Stimulated activated CD8-positive, alpha-beta memory T cell treated with anti-CD3 and anti-CD28 coated beads, Interleukin-2, amount 100 ng/mL, for 1 hour (primary cell): ENCODE results near the gene PTGER3.

ENCODE experiments used
- DNase-seq, 2 donors: peaks; one replicate each; pipeline ENCODE4 v3.0.0-alpha.2; 2020; ENCODE audit warnings: low read depth in 2 of 2

PTGER3 gene

DNA sequence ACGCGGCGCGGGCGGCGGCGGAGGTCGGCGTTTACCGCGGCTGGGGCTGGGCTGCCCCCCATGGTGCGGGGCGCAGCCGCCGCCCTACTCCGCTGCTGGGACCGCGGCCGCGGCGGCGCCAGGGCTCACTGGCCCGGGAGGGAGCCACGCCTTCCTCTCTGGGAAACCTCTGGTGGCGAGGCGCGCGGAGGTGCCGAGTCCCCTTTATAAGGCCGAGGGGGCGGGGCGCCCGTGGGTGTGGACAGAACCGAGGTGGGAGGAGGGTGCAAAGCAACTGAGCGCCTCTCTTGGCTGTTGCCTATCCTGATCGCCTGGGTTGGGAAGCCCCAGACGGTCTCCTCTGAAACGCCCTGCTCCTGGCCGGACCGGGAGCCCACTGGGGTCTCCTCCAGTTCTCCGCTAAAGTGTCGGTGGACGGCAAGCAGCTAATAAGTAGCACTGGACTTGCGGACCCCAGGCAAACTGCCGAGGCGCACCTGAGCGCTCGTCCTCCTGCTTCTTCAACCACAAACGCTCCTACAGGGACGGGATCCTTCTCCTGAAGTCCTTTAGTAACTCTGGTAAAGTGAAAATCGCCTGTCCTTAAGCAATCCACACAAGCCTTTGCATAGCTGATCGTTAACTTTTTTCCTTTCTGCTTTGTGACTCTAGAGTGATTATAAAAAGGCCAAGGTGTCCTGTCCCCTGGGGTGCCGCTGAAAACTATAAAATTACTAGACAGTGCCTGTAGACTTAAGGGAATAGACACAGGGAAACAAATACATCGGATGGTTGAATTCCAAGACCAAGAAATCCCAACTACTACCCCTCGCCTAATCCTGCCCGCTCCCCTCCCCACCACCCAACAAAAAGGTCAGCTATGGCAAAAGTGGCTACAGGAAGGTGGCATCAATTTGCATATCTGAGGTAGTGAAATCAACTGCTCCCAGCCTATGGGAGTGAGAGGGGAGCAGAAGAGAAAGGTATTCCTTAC, at the start of gene PTGER3:
Gene PTGER3, minus strand, starts transcription at position 182 of the 973 bp plus-strand sequence. CDS start 239 bp downstream, outside the sequence.
- DNase-seq: peak in 1 of 2 donors; percentile 21

- no peak for DNase-seq
Observed at GRCh38 chr1:71094913-71095312, 47.3 kb upstream of the PTGER3 start.

- DNase-seq: no peak
Observed at GRCh38 chr1:71093938-71094337, 46.3 kb upstream of the PTGER3 start.

DNA sequence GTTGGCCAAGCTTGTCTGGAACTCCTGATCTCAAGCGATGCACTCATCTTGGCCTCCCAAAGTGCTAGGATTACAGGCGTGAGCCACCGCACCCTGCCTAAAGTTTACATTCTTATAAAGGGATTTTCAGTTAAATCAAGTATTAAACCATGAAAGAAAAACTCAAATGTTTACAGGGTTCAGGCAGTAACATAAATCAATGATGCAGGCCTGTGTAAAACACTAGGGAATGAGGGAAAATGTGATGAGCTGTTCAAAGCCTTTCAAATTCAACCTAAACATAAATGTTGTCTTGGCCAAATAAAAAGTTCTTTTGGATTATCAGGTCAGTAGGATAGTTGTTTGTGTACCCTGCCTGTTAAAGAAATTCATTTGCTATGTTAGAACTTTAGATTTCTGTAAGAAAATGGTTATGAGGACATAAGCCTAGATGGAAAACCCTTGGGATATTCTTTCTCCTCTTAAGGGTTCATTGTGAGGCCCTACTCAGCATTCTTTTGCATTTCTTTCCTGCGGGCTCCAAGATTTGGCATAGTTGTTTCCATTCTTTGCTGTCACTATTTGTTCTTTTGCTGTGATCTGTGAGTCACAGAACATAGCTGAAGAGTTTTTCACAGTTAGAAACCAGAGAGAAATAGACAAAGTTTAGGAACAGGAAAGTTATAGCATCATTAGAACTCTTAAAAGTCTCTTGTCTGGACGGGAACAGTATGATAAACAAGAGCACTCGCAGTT, 42.1 kb upstream of the PTGER3 start:
- no peak for DNase-seq

DNA sequence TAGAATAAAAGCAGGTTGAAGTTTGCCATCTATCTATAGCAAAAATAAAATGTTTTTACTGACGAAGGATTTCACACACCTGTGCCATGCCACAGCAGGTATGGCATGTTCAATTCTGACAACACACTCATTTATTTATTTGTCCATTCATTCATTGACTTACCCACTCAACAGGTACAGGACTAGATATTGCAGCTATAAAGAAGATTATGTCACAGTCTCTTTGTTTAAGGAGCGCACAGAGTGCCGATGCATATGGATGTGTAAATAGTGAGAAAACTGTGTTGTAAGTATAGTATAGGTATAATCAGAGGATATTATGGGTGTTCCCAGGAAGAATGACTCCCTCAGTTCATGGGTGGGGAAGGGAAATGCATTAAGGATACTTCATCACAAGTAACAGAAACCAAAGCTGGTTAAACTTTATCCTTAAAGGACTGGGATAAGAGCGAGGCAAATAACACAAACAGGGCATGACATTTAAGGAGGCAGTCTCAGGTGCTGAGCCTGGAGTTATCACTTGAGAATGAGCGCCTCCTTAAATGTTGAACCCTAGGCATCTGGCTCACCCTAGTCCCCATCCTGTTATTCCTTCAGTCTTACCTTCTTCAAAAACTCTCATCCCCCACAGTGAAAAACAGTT, 41.1 kb upstream of the PTGER3 start:
- no peak for DNase-seq

DNA sequence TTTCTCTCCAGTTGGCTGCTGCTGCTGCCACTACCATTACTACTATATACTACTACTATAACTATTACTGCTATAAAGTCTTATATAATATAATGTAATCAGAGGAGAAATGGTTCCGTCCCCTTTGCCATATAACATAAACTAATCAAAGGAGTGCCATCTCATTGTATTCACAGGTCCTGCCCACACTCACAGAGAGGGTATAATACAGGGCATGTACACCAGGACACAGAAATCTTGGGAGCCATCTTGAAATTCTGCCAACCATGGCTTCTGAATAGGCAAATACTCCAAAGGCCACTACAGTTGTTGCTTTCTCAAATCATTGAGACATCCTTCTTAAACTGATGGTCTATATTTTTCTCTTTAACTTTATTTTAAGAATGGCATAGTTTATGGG, 40.1 kb upstream of the PTGER3 start:
- no peak for DNase-seq

DNA sequence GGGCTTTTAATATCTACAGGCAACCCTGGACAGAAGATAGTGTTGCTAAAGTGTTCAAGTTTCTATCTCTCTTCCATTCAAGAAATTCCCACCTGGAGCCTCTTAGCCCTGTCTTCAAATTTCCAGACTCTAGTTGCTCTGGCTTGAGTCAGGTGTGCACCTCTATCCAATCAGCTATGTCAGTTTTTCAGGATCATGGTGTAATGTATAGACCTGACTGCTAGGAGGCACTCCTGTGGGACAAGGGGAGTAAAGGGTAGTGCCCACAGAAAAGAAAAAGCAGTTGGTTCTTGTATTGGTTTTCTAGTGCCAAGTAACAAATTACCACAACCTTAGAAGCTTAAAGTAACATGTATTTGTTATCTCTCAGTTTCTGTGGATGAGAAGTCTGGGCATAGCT, 39.4 kb upstream of the PTGER3 start:
- DNase-seq: no peak

DNA sequence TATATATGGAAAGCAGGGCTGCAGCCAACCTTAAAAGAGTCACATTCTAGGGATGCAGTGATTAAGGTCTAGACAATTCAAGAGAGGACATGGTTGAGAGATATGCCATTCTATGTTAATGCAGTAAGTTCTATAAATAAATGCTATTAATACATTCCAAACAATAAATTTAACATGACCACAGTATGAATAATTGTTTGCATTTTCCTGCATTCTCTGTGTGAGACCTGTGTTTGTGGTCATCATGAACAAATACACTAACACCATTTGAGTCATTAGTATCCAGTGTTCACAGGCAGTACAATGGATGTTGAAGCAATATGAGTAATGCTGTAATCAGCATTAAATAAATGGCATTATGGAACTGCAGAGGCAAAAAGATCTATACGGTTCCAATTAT, 38.7 kb upstream of the PTGER3 start:
- DNase-seq: no peak

GRCh38 chr1:71083271-71083670, 35.7 kb upstream of the PTGER3 start:
- DNase-seq: no peak

DNA sequence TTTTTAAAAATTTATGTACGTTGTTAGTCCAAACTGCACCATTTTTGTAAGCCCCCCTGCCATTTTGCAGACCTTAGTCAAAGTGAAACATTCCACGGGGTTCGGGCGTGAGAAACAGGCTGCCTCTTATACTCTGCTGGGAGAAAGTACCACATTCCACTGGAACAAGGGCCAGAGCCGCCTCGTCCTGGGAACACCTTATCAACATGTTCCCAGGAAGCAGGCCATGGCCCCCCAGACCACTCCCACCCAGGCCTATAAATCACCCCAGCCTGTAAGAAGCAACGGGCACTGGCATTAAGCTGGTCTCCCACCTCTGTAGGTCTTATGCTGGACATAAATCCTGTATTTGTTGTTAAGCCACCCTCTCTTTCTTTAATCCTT, 34.1 kb upstream of the PTGER3 start:
- DNase-seq: no peak

DNA sequence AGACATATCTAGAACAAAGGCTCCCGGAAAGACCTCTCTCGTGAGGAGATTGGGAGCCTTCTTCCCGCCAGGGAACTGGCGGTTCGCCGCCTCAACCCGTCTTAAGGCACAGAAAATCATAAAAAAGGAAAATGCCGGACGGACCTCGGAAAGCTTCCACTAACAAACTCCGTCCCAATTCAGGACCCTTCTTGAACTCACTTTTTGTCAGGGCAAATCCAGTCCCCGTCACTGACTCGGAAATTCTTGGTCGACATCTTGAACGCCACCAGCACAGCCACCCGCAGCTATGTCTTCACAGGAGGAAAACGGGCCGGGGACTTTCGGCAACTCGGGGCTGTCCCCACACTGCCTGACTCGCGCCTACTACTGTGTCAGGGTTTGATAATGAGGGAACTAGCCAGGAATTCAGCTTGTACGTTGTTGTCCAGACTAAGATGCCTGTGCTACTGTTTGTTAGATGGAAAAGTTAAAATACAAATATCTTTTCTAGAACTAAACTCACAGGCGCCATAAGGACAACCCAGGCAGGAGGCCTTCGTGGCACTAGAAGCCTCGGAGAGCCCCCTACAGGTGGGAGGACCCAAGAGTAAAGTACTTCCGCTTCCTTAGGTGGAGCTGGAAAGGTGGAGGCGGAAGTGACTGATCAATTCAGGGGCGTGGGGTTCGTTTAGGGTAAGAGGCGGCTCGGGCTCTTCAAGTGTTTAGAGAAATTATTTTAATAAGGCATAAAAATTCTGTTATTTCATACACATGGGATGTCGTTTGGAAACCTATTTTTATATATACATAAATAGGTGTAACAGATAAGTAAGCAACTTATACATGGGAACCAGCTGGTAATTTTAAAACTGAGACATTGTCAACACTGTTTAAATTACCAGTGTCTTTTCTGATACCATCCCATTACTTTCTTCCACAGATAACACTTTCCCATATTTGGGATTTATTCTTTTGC, 33.4 kb upstream of the PTGER3 start, which contains the start of gene ZRANB2:
Gene ZRANB2, minus strand, starts transcription at position 297 of the 958 bp plus-strand sequence. Its CDS starts 40 bp downstream, at position 257.
- peak; percentile 73 to 78 for DNase-seq

- no peak for DNase-seq
Observed at GRCh38 chr1:71080230-71080738, 32.7 kb upstream of the PTGER3 start.

DNA sequence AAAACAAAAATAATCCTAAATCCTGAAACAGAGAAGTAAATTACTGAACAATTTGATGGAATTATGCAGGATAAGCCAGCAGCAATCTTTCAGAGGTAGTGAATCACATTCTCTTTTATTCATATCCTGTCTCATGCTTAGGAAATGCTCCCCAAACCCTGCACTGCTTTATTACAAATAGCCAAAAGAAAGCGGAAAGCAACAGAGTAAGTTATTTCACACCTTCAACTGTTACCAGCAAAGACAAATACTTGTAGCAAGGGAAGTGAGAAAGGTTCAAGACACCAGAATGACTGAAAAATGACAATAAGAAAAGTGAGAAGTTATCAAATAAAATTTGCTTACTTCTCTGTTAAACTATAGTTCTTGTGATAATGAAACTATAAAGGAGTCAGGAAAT, 27.1 kb upstream of the PTGER3 start:
- no peak for DNase-seq

GRCh38 chr1:71072273-71072672, 24.7 kb upstream of the PTGER3 start:
- DNase-seq: no peak

DNA sequence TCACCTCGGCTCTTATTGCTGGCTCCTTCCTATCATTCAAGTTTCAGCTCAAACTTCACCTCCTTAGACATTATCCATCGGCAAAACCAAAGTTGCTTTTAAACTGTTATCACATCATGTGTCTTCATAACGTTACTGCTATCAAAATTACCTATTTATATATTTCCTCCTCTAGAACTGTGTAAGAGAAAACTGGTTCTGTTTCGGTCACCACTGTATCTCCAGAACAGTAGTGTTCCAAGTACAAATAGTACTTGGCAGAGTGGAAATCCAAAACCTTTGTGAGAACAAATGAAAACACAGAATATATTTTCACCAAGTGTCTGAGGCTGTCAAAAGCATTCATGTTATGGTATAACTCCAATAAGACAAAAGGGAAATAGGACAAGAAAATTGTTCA, 24.1 kb upstream of the PTGER3 start:
- DNase-seq: no peak

DNA sequence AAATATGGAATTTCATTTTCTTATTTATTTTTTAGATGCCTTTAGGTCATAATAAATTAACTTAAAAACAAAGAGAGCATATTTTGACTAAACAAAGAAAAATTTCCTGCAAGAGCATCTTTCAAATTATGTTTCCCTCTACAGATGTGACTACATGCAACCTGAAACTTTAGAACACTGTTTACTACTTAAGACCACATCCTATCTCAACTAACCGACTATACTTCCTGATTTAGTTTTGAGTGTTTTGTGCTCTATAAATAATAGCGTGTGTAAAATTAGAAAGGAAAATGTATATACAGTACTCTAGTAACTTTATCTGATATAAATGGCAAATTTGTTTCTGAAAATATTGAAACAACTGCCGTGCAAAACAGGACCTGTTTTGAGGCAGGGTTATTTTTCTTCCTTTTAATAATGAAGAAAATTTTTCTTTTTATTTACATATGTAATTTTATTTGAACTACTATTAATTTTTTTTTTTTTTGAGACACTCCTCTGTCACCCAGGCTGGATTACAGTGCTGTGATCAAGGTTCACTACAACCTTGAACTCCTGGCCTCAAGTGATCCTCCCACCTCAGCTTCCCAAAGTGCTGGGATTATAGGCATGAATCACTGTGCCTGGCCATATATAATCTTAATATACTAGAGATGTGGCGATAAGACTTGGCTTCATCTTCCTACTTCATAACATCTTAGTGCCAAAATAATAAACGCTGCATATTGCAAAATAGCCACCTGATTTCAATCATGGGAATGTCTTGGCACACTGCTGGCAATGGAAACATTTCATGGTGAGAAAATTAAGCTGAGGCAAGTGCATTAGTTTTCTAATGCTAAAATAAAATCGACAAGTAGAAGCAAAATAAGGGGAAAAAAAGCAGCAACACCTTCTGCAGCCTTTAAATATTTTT, 21.0 kb upstream of the PTGER3 start:
- no peak for DNase-seq

DNA sequence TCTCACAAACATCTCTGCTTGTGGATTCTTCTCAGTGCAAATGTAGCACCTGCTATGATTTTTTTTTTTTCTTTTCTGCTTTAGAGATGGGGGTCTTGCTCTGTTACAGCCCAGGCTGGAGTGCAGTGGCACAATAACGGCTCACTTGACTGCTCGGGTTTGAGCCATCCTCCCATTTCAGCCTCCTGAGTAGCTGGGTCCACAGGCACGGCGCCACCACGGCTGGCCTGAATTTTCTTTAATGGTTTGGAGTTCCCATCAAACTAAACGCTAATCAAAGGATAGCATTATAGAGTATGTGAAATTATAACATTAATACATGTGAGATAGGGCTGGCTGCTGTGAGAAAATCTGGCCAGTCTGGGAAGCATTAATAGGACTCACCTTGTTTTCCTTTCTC, 7.2 kb upstream of the PTGER3 start:
- DNase-seq: no peak

- DNase-seq: no peak
Observed at GRCh38 chr1:71054281-71054731, 6.7 kb upstream of the PTGER3 start.

- no peak for DNase-seq
Observed at GRCh38 chr1:71053758-71054157, 6.1 kb upstream of the PTGER3 start.

DNA sequence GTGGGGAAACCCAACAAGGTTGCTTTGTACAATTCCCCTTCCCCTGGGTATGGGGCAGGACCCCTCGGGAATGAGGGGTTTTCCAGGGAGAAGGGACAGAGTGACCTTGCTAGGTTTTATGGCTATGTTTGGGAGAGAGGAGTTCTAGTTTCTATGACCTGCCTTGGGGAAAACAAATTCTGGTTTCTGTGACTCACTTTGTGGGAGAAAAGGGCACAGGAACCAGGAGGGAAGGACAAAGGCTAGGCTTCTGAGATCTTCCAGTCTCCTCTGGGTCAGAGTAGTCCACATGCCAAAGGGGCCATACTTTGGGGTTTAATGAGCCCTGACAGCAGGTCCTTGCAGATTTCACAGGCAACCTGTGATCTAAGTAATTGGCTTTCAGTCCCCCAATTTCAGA, 5.5 kb upstream of the PTGER3 start:
- no peak for DNase-seq
